Measurements from ENCODE around the gene ZC3H18.
A peak's percentile ranks its signal among the peaks of the same experiment; 100 is the strongest.

Gene ZC3H18

GRCh38 chr16:88548985-88549384, 21.2 kb upstream of the ZC3H18 start:
- DNase-seq, result no peak

DNA sequence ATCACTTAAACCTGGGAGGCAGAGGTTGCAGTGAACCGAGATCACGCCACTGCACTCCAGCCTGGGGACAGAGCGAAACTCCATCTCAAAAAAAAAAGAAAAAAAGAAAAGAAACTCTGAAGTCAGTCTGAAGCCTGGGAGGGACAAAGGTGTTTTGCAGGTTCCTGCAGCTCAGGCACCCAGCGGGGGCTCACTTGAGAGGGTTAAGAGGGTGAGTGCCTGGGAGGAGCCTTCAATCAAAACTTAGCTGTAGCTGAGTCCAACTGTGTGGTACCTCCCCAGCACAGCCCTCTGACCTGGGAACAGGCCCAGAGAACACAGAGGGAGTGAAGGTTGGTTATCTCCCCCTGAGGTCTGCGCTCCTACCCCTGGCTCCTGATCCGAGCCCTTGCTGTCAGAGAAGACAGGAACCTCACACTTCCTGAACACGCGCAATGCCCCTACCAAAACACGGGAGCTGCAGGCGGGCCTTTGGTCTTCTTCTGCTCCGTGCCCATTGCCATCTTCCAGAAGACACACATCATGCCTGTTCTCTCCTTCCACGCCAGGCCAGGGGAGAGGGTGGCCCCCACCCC, 20.4 kb upstream of the ZC3H18 start:
- no peak for DNase-seq

DNA sequence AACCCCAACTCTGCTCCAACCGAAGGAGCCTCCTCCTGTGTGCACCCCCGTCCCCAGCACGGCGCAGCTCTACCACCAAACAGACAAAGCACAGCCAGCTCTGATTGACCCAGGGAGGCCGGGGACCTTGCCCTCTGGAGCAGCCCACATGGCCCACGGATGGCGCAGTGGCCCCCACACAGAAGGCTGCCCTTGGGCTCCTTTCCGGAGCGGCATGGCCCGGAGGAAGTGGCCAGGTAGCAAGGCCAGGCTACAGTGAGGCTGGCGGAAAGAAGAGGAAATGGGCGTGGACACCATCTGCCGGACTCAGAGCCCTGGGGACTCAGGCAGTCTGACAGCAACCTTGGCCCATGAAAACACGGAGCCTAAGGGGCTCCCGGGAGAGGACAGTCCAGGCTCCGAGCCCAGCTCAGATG, 19.9 kb upstream of the ZC3H18 start:
- DNase-seq, result no peak

GRCh38 chr16:88552166-88552565, 18.0 kb upstream of the ZC3H18 start:
- no peak for DNase-seq

DNA sequence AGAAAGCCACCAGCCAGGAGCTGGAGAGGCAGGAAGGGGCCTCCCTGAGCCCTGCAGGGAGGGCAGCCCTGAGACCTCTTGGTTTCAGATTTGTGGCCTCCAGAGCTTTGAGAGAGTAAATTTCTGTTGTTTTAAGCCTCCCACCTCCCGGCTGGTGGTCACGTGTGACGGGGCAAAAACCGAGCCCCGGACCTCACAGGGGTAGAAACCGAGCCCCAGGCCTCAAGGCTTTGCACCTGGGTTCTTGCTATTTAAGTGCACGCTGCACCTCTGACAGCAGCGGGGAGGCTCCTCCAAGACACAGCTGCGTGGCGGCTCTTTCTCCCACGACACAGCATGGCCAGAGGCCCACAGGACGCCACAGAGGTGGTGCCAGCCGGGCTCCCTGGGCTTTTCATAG, 17.4 kb upstream of the ZC3H18 start:
- no peak for DNase-seq

DNA sequence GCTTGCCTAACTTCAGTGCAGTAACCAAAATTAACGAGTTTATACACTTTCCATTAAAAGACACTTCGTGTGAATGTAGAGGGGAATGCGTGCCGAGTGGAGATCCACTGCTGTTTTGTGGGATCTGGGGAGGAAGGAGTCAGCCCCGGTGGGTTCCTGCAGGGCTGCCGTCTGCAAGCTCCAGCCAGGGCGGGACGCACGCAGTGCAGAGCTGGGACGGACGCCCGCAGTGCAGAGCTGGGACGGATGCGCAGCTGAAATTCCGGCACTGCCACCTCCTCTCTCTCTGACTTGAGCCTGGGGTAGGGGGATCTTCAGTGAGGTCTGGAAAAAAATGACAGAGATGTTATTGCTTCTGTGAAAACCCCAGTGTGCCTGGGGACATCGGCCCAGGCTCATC, 16.5 kb upstream of the ZC3H18 start:
- DNase-seq, result no peak

- no peak for DNase-seq
Measured at GRCh38 chr16:88554711-88555264, 15.4 kb upstream of the ZC3H18 start.

DNA sequence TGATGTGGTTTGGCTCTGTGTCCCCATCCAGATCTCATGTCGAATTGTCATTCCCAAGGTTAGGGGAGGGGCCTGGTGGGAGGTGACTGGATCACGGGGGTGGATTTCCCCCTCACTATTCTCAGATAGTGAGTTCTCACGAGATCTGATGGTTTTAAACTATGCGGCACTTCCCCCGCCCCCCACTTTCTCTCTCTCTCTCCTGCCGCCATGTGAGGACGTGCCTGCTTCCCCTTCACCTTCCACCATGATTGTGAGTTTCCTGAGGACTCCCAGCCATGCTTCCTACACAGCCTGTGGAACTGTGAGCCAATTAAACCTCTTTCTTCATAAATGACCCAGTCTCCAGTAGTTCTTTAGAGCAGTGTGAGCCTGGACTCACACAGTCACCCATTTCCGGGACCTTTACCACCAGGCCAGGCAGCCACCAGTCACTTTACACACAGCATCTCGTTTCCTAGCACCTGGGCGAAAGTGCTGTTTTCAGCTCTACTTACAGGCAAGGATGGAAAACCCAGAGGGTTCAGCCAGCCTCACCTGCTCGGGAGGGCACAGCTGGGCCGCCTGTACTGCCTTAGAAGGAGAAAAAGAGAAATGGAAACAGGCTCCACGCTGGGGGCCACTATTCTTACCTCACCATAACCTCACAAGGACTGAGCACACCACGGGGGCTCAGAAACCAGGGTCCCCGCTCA, 13.8 kb upstream of the ZC3H18 start:
- no peak for DNase-seq

DNA sequence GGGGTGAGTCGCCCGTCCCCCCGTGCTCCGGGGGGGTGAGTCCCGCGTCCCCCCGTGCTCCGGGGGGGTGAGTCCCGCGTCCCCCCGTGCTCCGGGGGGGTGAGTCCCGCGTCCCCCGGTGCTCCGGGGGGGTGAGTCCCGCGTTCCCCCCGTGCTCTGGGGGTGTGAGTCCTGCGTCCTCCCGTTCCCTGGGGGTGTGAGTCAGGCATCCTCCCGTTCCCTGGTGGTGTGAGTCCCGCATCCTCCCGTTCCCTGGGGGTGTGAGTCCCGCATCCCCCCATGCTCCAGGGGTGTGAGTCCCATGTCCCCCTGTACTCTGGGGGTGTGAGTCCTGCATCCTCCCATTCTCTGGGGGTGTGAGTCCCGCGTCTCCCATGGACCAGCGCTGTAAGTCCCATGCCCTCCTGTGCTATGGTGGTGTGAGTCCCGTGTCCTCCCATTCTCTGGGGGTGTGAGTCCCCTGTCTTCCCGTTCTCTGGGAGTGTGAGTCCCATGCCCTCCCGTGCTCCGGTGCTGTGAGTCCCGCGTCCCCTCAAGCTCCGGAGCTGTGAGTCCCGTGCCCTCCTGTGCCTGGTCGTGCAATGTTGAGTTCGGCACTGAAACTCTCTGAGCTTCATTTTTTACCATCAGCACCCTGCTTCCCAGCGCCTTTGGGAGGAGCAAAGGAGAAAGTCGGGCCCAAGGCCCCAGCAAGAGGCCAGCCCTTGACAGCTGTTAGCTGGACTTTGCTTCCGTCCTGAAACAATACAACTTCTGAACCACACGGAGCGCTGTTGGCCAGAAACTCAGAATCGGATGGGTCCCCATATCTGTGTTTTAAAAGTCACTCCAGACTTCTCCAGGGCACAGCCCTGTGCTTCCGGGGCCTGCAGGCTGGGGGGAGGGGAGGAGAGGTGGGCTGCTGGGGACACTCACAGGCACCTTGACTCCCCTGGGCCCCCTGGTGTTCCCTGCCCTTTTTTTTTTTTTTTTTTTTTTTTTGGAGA, 11.5 kb upstream of the ZC3H18 start:
- peak in 12 of 56 donors; percentile 1 to 51 (median 14) for DNase-seq

DNA sequence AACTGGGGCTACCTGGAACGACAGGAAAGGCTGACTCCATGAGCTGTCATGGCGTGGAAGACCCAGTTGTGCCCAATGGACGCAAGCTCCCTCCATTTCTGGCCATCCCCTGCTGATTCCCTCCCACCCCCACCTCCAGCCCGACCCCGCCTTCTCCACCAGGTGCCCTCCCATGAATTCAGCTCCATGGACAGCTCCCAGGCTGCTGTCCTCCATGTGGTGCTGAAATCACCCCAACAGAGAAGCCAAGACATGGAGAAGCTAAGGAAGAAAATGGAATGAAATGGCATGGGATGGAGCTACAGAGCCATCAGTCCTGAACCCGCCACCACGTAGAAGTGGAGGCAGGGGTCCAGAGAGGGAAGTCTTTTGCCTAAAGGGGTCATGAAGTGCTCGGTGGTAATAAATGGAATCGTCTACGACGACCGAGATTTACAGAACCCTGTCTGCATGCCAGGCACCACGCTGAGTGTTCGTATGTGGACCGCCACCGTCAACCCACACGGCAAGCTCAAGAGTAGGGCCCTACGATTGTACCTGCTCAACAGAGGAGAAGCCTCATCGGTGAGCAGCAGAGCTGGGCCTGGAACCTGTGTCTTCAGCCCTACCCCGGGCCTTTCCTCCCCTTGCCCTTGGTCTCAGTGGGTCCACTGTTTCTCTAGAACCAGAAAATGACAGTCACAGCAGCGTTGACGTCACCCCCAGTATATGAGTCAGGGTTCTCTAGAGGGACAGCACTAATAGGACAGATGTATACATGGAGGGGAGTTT, 9.3 kb upstream of the ZC3H18 start:
- DNase-seq, result no peak

- DNase-seq, result peak in 39 of 56 donors; percentile 5 to 69 (median 36)
Measured at GRCh38 chr16:88561485-88562359, 8.5 kb upstream of the ZC3H18 start.

DNA sequence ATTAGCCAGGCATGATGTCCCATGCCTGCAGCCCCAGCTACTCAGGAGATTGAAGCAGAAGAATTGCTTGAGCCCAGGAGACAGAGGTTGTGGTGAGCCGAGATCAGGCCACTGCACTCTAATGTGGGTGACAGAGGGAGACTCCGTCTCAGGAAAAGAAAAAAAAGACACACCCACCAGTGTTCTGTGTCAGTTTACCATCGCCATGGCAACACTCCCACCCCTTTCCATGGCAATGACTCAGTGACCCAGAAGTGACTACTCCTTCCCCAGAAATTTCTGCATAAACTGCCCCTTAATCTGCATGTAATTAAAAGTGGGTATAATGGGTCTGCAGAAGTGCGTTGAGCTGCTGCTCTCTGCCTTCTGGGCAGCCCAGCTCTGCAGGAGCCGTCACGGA, 4.0 kb upstream of the ZC3H18 start:
- DNase-seq, result peak in 2 of 56 donors; percentile 1 to 8

DNA sequence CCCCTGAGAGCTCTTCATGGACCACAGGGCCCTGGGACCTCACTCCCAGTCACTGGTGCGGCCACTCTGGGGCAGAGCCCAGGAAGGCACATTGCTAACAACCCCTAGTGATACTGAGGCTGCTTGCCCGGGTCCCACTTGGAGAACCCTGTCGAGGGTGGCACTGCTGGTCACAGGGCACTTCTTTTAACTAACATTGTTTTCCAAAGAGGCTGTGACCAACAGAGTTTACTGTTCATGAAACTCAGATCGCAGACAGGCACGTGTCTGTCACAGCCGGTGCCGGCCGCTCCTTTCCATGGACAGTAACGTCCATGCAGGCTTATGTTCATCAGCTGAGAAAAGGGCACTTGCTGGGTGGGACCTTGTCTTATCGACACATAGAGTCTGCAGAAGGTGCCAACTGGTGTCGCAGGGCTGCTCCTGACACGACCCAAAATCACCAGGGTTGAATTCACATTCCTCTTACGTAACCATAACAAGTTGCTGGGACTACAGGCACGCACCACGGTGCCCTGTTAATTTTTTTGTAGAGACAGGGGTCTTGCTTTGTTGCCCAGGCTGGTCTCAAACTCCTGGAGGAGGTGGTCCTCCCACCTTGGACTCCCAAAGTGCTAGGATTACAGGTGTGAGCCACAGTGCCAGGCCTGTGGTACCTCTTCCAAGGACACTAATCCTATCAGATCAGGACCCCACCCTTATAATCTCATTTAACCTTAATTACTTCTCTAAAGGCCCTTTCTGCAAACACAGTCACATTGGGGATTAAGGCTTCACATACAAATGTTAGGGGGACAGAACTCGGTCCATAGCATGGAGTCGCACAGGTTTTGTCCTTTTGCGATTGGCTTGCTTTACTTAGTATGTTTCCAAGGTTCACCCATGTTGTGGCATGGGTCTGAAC, 1.2 kb upstream of the ZC3H18 start:
- no peak for DNase-seq

GRCh38 chr16:88569614-88569984, 604 bp upstream of the ZC3H18 start:
- DNase-seq, result peak in 6 of 56 donors; percentile 51 to 77 (median 58)

DNA sequence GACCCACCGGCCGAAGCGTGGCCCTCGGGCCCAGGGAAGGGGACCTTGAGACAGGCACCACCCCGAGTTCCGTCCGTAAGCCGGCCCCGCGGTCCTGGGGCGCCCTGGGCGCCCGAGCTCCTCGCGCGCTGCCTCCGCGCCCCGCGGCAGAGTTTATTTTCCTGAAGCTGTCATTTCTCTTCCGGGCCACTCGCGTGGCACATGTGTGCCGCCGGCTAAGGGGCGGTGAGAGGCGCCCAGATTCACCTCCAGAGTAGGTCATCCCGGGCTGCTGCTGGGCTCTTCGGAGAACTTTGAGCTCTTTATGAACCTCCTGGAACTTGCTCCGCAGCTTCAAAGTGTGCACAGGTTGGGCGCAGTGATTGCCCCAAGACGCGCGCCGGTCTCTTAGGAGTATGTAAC, 489 bp downstream of the ZC3H18 start:
- DNase-seq, result peak in 3 of 56 donors; percentile 20 to 49 (median 37)

DNA sequence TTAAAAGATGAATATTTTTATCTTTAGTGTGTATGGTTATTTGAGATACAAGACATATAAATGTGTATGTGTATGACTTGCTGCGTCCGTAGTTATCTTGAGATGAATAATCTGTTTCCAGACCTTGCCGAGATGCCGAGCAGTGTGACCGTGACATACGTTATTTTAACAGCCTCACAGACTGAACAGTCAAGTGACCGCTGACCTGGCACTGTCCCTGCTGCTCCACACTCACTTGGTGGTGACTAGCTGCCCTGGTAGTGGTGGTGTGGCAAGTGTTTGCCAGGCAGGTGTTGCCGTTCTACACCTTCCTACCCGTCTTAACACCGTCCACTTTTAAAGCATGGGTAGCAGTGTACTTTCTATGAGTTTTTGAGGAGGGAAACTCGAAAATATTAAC, 5.0 kb downstream of the ZC3H18 start:
- no peak for DNase-seq

DNA sequence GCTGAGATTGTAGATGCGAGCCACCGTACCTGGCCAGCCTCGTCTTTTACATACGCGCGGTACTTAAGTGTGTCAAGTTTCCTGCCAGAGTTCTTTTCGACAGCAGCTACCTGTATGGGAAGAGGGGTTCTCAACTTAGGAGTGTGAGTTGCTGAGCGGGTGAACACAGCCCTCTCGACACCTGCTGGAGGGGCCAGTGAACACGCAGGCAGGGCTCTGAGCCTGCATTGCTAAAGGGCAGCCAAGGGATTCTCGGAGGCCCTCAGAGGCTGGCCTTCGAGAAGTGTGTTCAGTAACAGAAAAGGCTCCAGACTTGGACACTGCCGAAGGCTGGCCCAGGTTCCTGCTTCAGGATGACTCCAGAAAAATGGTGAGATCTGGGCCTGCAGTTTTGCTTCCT, 6.1 kb downstream of the ZC3H18 start:
- DNase-seq, result no peak

DNA sequence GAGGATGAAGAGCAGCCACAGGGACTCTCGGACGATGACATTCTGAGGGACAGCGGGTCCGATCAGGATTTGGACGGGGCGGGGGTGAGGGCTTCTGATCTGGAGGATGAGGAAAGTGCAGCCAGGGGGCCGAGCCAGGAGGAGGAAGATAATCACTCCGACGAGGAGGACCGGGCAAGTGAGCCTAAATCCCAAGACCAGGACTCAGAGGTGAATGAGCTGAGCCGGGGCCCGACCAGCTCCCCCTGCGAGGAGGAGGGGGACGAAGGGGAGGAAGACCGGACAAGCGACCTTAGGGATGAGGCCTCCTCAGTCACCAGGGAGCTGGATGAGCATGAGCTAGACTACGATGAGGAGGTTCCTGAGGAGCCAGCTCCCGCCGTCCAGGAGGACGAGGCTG, 7.0 kb downstream of the ZC3H18 start:
- DNase-seq, result no peak
